GM19395 (cell line): ENCODE results near the gene BACE2.
A peak's percentile ranks its signal among the peaks of the same experiment; 100 is the strongest.
"Not testable (repeated sequence)": the region's sequence is repeated elsewhere in the genome, so short reads cannot be mapped to it uniquely, and the experiment has no call there.

Source experiments
- ATAC-seq: cut with Tn5 transposase; IDR thresholded peaks from one replicate; pipeline ENCODE4 v1.9.1; 2021; ENCODE audit warnings: mild to moderate bottlenecking, moderate library complexity; ENCODE audit not compliant: unreplicated experiment

BACE2 gene

DNA sequence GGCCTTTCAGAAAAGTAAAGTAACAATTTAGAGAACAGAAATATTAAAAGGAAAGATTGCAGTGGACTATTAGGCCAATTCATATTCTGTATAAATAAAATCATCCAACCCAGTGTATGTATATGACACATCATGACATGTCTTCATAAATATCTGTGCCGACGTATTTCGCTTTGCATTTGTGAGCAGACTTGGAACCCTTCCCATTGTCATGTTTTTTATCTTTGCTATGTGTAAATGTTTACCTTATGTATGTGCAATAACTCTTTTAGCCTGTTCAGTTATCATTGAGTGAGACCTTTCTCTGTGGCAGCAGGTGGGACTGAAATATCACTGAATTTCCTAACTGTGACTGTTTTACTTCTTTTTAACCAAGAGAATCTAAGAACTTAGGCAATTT is 90.7 kb downstream of the BACE2 start:
- no peak for ATAC-seq

DNA sequence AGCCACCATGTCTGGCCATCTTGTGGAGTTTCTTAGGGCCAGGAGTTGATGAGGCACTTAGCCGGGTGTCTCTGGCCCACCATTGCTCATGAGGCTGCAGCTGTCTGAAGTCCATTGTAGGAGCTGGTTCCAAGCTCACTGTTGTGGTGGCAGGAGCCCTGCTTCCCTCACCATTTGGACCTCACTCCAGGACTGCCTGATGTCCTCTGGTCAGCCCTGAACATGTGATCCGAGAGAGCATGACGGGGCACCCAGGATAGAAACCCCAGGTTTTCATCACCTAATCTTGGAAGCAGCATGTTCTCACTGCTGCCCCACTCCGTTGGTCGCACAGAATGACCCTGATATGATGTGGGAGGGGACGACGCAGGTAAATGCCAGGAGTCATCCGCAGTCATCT is 92.5 kb downstream of the BACE2 start:
- ATAC-seq, result no peak

DNA sequence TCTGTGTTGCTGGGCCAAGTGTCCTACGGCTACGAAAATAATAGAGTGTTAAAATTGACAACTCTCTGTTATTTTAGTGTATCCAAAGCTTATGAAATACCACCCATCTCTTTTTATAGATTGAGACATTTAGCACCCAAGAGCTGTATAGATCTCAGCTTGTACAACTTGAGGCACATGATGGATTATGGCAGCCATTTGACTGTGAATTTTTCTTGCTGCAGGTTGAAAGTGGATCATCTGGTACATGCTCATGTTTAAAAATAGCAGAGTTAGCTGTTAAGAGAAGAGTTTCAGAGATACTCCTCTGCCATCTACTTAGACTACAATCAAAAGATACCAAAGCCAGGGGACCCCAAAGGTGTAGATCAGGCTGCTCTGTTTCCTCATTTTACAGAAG is 99.4 kb downstream of the BACE2 start:
- no peak for ATAC-seq

DNA sequence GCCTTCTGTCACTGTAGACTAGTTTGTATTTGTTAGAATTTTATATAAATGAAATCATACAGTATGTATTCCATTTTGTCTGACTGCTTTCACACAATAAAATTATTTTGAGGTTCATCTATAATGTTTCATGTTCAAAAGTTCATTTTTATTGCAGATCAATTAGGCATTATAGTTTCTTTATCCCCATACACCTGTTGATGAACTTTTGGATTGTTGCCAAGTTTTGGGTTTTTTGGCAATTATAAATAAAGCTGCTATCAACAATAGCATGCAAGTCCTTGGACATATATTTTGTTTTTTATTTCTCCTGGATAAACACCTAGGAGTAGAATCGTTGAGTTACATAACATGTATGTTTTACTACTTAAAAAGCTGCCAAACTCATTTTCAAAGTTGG is 101.6 kb downstream of the BACE2 start:
- no peak for ATAC-seq

DNA sequence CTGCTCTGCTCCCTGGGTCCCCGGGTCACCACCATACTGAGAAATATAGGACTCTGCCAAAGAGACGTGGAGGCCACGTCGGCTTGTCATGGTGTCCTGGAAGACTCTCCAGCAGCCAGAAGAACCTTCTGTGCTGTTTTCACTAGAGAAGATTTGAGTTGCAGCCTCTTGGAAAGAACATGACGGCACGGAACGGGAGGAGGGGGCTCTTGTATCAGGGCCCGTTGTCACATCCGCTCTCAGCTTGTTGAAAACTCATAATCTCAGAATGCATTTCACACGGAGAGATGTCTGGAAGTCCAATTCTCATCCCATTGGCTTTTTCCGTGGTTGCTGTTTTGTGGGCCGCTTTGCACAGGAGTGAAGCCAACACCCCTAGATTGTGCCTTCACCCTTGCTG is 109.2 kb downstream of the BACE2 start:
- no peak for ATAC-seq

DNA sequence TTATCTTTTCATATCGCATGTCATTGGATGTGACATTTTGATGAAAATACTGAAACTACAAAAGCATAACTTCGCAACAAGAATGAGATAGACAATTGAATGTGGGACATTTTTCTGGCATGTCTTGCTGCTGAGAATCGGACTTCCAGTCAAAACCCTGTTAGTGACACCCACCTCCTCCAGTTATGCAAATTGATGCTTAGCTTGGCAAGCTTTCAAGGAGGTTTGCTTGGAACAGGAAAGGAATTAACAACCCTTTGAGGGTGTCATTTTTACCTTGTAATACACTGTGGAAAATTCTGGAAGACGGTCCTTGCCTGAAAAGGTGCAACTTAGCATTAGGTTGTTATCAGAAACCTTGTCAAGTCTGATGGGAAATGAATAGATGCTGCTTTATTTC is 109.9 kb downstream of the BACE2 start:
- no peak for ATAC-seq

DNA sequence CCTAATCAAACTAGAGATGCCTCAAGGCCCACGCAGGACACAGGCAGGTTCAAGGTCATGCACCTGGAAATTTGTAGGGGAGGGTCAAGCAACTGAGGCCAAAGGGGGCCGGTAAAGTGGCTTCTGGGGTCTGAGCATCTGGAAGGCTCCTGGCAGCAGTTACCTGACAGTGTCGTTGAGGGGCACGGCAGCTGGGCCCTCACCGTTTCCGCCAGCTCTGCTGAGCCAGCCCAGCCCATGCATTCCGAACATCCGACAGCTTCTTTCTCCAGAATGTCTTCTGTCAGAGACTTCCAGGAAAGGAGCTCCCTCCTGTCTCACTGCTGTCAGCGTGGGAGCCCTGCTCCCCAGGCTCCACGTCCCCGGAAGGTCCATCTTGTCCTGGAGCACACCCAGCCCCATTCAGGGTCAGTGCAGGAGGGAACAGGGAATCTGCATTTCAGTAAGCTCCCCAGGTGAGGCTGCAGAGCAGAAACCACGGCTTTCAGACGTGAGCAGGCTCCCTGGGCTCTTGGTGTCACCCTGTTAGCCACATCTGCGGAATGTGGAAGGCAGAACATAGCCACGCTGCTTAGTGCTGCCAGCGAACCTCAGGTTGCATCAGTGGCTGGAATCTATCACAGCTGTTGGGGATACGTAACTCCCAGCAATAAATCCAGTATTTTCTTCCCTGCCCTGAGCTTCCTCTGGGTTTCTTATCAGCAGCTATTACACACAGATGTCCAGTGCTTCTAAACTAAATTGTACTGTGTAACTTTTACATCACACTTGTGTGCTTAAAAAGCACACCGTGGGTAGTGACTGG is 112.4 kb downstream of the BACE2 start:
- ATAC-seq, result no peak

DNA sequence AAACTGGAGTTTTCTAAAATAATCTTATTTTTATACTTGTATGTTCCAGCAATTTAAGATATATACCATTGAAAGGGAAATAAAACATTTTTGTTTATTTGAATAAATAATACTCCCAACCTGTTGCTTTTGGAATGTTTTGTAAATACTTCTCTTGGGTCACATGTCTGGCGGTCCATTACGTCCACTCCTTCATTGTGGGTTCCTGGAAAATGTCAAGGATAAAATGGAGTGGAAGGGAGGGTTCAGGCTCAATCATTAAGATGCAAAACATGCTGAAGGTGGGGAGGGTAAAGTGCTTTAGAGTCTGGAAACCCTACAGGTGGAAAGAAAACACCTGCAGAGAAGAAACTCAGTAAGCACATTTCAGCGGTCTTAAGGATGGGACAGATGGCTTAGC is 114.5 kb downstream of the BACE2 start:
- no peak for ATAC-seq

DNA sequence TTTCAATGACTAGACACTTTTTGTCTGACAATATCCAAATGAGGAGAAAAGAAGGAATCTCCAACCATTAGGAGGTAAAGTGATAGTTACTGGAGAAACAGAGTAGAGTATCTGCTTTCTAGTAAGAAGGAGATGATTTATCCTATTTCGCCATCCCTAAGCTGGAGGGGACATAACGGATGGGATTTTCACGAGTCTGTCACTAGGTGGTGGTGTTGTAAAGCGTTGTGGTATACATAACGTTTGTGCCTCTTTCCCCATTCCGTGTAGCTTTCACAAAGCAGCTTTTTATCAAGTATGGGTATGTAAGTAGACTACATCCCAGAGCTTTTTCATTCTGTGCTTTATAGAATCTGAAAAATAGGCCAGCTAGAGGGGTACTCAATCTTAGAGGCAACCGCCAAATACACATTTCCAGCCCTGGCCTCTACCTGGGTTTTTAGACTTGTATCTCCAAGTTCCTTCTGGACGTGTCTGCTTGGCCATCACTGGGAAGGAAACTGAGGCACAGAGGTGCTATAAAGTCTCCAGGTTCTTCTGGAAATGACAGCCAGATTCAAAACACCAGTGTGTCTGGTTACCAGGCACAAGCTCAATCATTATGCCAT is 115.4 kb downstream of the BACE2 start:
- ATAC-seq, result peak; percentile 74

DNA sequence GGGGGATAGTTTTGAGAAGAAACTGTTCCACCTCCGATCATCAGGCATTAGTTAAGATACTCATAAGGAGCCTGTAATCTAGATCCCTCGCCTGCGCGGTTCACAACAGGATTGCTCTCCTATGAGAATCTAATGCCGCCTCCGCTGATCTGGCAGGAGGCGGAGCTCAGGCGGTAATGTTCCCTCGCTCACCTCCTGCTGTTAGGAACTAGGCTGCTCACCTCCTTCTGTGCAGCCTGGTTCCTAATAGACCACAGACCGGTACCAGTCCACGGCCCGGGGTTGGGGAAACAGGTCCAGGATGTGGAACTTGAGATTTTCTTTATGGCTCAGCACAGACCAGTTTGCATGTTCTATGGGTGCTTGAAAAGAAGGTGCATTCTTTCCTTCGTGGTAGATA is 121.5 kb downstream of the BACE2 start:
- no peak for ATAC-seq

DNA sequence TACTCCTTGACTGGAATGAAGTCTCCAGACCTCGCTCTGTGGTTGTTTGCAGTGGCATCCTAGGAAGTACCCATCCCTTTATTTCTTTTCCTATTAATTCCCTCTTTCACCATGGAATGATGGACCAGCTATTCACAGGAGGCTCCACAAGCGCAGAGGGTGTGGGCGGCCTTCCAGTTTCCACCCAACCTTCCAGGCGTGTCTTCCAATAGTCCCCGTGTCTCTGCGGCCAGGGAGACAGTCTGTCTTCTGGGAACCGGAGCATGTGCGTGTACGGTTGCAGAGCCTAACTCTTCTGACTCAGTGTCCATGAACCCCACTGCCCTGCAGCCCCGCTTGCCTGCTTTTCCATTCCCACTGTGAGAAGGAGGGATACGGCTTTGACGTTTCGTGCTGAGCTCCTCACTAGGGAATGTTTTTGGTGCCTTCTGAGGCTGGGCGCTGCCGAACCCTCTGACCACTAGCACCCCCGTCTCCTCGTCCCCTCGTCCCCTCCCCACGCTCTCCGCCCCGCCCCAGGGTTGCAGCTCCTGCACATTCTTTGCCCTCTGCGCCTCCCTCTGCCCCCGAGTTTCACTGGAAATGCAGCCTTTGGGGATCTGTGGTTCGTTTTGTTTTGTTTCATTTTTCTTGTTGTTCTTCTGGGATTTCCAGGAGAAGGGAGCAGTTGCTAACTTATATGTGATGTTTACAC is 122.3 kb downstream of the BACE2 start:
- ATAC-seq, result no peak

DNA sequence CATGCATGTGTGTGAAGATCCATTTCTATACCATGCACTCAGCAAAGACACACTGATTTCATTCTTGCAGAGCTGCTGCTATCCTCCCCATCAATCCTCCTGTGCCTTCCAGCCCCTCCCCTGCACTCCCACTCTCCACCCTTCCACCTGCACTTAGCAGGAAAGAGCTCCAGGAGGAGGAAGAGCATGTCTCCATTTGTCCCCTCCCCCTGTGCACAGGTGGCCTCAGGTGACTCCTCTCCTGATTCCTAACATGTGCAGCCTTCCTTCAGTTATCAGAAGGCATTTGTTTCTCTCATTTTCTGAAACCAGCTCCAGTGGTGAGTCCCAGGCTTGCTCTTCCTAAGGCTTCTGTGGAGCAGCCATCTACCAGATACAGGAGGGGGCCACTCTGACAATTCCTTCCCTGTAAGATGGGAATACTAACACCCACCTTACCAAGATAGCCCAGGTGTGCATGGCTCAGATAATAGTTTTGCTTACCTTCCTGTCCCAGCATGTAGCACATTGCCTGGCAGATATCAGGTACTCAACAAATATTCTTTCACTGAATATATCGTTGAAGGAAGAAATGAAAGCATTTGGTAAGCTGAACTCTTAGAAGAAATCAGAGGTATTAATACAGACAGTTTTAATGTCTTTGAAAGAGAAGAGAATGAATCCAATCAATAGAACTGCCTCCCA is 126.7 kb downstream of the BACE2 start:
- ATAC-seq, result no peak

DNA sequence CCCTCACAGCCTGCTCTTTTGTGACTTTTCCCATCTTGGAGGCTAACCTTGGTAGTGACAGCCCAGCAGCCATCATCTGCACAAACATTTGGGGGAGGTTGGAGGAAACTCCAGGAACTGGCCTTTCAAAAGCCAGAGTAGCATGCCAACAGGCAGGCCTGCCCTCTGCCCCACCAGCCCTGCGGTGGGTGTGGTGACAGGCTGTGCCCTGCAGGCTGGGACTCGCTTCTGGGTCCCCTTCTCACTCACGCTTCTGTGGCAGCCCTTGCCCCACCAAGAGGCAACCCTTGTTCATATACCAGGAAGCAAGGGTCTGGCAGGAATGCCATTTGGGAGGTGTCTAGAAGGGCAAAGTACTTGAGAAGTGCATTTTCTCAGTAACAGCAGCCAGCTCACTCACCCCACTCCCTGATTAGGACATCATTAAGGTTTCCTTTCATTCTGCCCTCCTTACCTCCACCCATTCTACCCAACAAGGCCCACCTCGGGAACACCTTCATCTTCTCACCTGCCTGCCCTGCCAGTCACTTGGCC is 127.8 kb downstream of the BACE2 start:
- no peak for ATAC-seq

DNA sequence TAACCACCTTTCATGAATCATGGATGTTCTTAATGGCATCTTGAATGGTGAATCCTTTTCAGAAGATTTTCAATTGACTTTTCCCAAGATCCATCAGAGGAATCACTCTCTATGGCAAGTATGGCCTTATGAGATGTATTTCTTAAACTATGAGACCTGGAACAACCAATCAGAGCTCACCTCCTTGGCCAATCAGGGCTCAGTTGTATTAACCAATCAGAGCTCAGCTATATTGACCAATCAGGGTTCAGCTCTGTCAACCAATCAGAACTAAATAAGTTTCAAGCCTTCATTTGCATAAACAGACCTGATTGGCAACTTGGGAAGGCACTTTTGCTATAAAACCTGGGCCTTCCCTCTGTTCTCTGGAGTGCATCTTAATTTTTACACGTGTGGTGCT is 135.0 kb downstream of the BACE2 start:
- ATAC-seq, result no peak

DNA sequence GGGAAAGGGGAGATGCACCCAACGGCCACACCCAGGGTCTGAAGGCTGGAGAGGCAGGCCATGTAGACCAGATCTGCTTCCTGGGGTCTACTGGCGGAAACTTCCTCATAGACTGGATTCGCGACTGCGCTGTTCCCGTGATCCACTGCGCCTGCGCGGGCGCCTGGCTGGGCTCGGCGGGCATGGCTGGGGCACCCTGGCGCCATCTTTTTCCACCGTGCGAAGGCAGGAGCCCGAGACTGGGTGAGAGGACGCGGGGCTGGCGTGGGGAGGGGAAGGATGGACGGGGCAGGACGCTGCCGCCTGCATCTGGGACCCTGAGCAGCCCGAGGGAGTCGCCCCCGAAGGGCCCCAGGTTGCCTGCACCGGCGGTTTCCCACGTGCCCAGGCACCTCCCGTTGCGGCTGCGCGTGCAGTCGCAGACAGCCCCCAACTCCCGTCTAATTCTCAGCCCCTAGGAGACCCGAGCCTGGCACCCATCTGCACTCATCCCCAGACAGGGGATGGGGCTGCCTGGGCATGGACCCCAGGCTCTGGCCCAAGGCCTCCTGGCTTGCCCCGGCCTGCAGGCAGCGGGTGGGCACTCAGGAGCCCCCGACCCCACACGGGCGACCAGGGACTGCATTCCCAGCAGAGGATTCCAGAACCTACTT is 136.2 kb downstream of the BACE2 start:
- no peak for ATAC-seq

DNA sequence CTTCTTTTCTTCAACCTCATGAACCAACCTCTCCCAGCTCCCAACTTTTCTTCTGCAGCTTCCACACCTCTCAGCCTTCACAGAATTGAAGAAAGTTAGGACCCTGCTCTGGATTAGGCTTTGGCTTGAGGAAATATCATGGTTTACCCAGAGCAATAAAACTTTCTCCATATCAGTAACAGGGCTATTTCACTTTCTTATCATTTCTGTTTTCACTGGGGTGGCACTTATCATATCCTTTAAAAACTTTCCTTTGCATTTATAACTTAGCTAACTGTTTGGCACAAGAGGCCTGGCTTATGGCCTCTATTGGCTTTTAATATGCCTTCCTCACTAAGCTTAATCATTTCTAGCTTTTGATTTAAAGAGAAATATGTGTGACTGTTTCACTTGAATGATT is 139.3 kb downstream of the BACE2 start:
- no peak for ATAC-seq

DNA sequence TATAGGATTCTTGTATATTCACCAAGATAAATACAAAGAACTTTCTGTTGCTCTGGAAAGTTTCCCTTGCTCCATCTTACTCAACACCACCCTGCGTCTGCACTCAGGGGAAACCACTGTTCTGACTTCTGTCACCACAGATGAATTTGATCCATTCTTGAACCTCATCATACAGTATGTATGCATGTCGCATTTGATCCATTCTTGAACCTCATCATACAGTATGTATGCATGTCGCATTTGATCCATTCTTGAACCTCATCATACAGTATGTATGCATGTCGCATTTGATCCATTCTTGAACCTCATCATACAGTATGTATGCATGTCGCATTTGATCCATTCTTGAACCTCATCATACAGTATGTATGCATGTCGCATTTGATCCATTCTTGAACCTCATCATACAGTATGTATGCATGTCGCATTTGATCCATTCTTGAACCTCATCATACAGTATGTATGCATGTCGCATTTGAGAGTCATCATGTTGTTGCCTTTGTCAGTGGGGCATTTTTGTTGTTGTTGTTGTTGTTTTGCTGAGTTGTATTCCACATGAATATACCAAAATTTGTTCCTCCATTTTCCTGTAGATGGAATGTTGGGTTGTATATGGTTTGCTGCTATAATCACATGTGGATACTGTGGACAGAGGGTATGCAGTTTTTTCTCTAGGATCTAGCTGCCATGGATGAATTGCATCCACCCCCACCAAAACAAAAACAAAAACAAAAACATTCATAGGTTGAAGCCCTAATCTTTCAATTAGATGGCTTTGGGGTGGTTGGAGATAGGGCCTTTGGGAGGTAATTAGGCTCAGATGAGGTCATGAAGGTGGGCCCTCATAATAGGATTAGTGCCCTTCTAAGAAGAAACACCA is 145.6 kb downstream of the BACE2 start:
- not testable (repeated sequence) for ATAC-seq

DNA sequence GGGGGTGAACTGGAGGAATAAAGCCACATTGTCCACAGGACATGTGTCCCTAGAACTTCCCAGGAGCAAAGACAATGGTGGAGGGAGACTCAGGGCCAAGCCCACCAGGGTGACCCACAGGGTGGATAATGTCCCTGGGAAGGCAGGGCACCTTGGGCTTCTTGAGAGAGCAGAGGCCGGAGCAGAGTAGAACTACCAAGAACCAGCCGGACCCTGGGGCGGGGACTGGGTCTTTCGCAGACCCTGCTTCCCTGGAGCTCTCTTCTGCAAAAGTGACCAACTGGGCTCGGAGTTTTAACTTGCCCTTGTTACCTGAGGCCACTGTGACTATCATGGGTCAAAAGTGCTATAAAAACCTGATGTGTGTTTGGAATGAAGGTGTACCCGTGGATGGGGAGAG is 147.8 kb downstream of the BACE2 start:
- no peak for ATAC-seq

DNA sequence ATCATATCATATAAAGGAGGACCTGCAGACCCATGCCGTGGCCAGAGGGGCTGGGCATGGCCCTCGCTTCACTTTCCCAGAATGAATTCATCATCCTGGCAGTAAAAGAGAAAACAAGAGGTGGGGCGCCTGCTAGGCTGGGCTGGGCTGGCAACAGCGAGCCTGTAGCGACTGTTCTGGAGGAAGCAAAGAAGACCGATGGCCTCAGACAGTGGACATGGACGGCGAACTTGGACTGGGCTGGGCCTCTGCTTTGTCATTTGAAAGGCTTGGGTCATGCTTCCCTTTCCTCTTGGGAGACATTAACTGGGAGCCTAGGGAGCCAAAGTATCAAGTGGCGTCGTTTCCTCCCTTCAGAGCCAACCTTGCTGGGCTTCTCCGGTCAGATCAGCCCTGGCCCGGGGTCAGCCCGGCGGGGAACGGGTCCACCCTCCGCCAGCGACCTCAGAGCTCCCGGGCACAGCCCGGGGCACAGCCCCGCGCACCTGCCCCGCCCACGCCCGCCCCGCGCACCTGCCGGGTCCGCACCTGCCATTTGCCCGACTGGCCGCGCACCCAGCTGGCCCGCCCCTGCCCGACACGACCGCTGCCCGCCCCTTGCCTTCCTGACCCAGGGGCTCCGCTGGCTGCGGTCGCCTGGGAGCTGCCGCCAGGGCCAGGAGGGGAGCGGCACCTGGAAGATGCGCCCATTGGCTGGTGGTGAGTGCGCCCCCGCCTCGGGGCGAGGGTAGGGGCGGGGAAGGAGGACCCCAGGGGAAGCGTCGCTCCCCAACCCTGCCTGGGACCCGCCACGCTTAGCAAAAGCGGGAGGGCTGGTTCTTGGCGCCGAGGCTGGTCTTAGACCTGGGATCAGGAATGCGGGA is 148.5 kb downstream of the BACE2 start, which contains the start of gene FAM3B:
FAM3B (plus strand) TSS at position 602 of the 863 bp plus-strand sequence; CDS start at position 681, 79 bp downstream.
- no peak for ATAC-seq
